Vagina (tissue), 2 donors: ENCODE data around the gene PSD2. TPM values are rescaled to one million over a fixed set of nuclear protein-coding genes. Genes with fewer than 3 reads are reported as not detected.

Experiments used
- DNase-seq, 2 donors: peaks; one replicate each; pipeline ENCODE4 v3.0.0-alpha.2; 2017; ENCODE audit errors: extremely low spot score in 2 of 2
- H3K27ac ChIP-seq: fragments of 200-600 bp; sonication (generic); one replicate; pipeline ENCODE4 v1.5.1; 2019
- H3K27me3 ChIP-seq: fragments of 200-600 bp; sonication (generic); one replicate; pipeline ENCODE4 v1.5.1; 2019
- H3K36me3 ChIP-seq, 2 donors: fragments of 200-600 bp; sonication (generic); one replicate each; pipeline ENCODE4 v1.5.1; 2017 to 2019
- H3K4me1 ChIP-seq: fragments of 200-600 bp; sonication (generic); one replicate; pipeline ENCODE4 v1.5.1; 2019
- H3K4me3 ChIP-seq, 2 donors: fragments of 200-600 bp; sonication (generic); 1 replicate in 1 of 2; 2 replicates in 1 of 2; pipeline ENCODE4 v1.5.1; 2016 to 2019
- H3K9me3 ChIP-seq: fragments of 200-600 bp; sonication (generic); one replicate; pipeline ENCODE4 v1.5.1; 2019
- POLR2A ChIP-seq, 2 donors: fragments of 450-650 bp; IDR thresholded peaks; one replicate each; pipeline ENCODE4 v1.6.1; 2017; ENCODE audit warnings: antibody characterized with exemption in 2 of 2, mild to moderate bottlenecking in 2 of 2, moderate library complexity in 2 of 2
- POLR2AphosphoS5 ChIP-seq, 2 donors: sonication (generic); formaldehyde crosslinking; IDR thresholded peaks; one replicate each; pipeline ENCODE4 v1.9.0; 2017; ENCODE audit warnings: antibody characterized with exemption in 2 of 2, mild to moderate bottlenecking in 2 of 2, low read depth in 1 of 2; ENCODE audit not compliant: insufficient read depth in 1 of 2
- intact Hi-C: fragments of 100-400 bp; cut with DNase I; formaldehyde crosslinking; loops from one replicate; pipeline ENCODE4 v1.15.1; 2023
- total RNA-seq: library from RNA; depleted of rRNA; stranded (reverse); fragments of >200 nt; gene quantifications from one replicate; pipeline ENCODE4 v1.2.3, GENCODE V29; 2016
- TF ChIP-seq, protein P1 (sequence below), 3 experiments: fragments of 450-650 bp in 2 of 3; fragments of 200-600 bp in 1 of 3; sonication (generic) in 1 of 3; IDR thresholded peaks; one replicate each; pipeline ENCODE4 v1.5.1; 2017 to 2019; ENCODE audit warnings: antibody characterized with exemption in 3 of 3, mild to moderate bottlenecking in 2 of 3, moderate library complexity in 2 of 3

The PSD2 gene
- total RNA-seq, 1 donor from 2014 or later: 0.25 TPM

DNA sequence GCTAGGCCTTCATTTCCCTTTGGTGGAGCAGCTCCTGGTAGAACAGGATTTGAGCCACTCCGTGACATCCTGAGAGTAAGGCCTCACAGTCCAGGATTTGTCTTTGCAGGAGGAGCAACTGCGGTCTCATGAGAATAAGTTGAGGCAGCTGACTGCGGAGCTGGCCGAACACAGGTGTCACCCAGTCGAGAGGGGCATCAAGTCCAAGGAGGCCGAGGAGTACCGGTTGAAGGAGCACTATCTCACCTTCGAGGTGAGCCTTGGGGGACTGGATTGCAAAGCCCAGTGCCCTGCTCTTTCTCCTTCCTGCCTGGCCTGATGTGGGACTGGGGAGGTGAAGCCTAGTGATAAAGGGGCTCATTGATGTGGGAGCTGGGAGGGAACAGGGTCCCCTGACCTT lies 44.3 kb downstream of the PSD2 start:
- Histone ChIP-seq H3K9me3 (no peaks in the 10 kb centered on the region), H3K36me3 (no peaks in the 10 kb centered on the region), H3K27me3 (no peaks in the 10 kb centered on the region), H3K4me1 (no peaks in the 10 kb centered on the region), H3K4me3 (no peak overlapping the region), H3K27ac (no peak overlapping the region)
- no peak for DNase-seq
- intact Hi-C loops: no loop called here
- TF ChIP-seq POLR2AphosphoS5 (IDR thresholded peaks at IDR 0.05; ENCODE audit: insufficient read depth in 1 of 2, low read depth in 1 of 2): no peak
- TF ChIP-seq, protein P1, sequence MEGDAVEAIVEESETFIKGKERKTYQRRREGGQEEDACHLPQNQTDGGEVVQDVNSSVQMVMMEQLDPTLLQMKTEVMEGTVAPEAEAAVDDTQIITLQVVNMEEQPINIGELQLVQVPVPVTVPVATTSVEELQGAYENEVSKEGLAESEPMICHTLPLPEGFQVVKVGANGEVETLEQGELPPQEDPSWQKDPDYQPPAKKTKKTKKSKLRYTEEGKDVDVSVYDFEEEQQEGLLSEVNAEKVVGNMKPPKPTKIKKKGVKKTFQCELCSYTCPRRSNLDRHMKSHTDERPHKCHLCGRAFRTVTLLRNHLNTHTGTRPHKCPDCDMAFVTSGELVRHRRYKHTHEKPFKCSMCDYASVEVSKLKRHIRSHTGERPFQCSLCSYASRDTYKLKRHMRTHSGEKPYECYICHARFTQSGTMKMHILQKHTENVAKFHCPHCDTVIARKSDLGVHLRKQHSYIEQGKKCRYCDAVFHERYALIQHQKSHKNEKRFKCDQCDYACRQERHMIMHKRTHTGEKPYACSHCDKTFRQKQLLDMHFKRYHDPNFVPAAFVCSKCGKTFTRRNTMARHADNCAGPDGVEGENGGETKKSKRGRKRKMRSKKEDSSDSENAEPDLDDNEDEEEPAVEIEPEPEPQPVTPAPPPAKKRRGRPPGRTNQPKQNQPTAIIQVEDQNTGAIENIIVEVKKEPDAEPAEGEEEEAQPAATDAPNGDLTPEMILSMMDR (IDR thresholded peaks at IDR 0.05): no peak
- no peak for TF ChIP-seq POLR2A (IDR thresholded peaks at IDR 0.05)

DNA sequence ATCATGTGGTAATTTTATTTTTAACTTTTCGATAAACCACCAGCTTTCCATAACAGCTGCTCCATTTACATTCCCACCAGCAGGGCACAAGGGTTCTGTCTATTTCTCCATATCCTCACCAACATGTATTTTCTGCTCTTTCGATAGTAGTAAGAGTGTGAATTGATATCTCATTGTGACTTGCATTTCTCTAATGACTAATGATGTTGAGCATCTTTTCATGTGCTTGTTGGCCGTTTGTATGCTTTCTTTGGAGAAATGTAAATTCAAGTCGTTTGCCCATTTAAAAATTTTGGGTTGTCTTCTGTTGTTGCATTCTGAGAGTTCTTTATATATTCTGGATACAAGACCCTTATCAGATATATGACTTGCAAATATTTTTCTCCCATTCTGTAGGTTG lies 45.9 kb downstream of the PSD2 start:
- no peak overlapping the region for H3K27ac ChIP-seq
- H3K9me3 ChIP-seq: no peaks in the 10 kb centered on the region
- intact Hi-C loops: no loop called here
- H3K36me3 ChIP-seq: no peaks in the 10 kb centered on the region
- TF ChIP-seq, protein P1 (IDR thresholded peaks at IDR 0.05): no peak
- TF ChIP-seq POLR2AphosphoS5 (IDR thresholded peaks at IDR 0.05; ENCODE audit: insufficient read depth in 1 of 2, low read depth in 1 of 2) (no peak), POLR2A (IDR thresholded peaks at IDR 0.05) (no peak)
- no peaks in the 10 kb centered on the region for H3K4me1 ChIP-seq
- no peak for DNase-seq
- no peaks in the 10 kb centered on the region for H3K27me3 ChIP-seq
- no peak overlapping the region for H3K4me3 ChIP-seq

DNA sequence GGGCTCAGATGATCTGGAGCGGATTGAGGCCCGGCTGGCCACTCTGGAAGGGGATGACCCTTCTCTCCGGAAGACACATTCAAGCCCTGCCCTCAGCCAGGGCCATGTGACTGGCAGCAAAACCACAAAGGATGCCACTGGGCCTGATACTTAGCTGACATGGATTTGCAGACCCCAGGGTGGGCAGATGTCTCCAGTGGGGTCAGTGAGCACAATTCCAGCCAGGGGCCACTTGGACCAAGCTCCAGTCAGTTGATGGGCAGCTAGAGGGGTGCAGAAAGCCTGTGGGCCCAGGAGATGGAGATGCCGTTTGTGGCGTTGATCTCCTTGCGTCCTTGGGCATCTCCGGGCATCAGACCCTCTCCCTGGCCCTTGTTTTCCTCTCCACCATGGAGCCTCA lies 46.7 kb downstream of the PSD2 start:
- TF ChIP-seq POLR2A (IDR thresholded peaks at IDR 0.05): no peak
- no peak for TF ChIP-seq POLR2AphosphoS5 (IDR thresholded peaks at IDR 0.05; ENCODE audit: insufficient read depth in 1 of 2, low read depth in 1 of 2)
- TF ChIP-seq, protein P1 (IDR thresholded peaks at IDR 0.05): no peak
- no peaks in the 10 kb centered on the region for H3K36me3 ChIP-seq
- no peak overlapping the region for H3K27ac ChIP-seq

DNA sequence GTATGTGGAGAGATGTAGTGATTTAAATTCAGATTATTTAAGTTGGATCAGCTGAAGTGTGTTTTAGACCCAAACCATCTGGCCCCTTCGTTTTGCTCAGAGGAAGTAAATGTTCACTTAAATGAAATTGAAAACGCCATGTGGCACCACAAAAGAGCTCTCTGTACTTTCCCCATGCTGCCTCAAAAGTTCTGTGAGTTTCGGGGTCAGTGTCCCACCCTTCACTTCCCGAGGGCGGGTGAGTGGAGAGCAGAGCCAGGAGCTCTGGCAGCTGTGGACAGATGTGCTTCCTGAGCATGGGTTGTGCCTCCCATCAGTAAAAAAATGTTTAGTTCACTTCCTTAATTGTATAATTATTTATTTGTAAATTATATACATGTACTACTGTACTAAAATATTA lies 48.4 kb downstream of the PSD2 start:
- no peaks in the 10 kb centered on the region for H3K9me3 ChIP-seq
- TF ChIP-seq, protein P1 (IDR thresholded peaks at IDR 0.05): no peak
- no peak for TF ChIP-seq POLR2A (IDR thresholded peaks at IDR 0.05)
- no peak for DNase-seq
- no peak overlapping the region for H3K4me3 ChIP-seq
- H3K27me3 ChIP-seq: no peaks in the 10 kb centered on the region
- intact Hi-C loops: no loop called here
- peaks cover 8% of the 10 kb centered on the region for H3K4me1 ChIP-seq
- H3K27ac ChIP-seq: no peak overlapping the region
- H3K36me3 ChIP-seq: no peaks in the 10 kb centered on the region

More for the DNA sequence above, 46.7 kb downstream of the PSD2 start:
- Histone ChIP-seq H3K4me1 (peaks cover 4% of the 10 kb centered on the region), H3K9me3 (no peaks in the 10 kb centered on the region), H3K27me3 (no peaks in the 10 kb centered on the region), H3K4me3 (no peak overlapping the region)
- DNase-seq: no peak
- intact Hi-C loops: no loop called here

DNA sequence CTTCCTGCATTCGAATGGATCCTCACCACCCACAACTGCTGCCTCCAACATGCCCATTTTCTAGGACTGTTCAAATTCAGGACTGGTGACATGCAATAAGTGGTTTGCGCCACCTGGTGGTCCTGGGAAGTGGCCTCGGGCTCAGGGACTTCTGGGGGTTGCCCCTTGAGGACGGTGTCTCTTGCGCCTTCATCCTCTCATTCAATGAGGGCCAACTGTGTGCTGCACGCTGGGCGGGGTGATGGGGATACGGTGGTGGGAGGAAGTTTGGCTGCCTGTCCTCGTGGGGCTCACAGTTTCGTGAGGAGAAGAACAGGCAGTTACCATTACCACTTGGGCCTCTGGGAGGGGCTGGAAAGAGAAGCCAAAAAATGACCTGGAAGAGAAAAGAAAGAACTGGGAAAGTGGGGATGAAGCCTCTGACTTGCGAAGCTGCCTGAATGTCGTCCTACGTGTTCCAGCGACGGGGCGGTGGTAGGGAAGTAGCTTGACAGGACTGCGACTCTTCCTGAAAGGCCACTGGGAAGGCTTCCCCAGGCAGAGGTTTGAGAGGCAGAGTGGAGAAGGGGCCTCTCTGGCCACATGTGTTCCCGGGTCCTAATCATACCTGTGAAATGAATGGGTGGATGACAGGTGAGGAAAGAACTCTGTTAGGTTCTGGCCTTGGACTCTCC lies 49.0 kb downstream of the PSD2 start:
- H3K9me3 ChIP-seq: no peaks in the 10 kb centered on the region
- H3K4me1 ChIP-seq: peaks cover 8% of the 10 kb centered on the region
- TF ChIP-seq POLR2A (IDR thresholded peaks at IDR 0.05) (no peak), POLR2AphosphoS5 (IDR thresholded peaks at IDR 0.05; ENCODE audit: insufficient read depth in 1 of 2, low read depth in 1 of 2) (no peak)
- TF ChIP-seq, protein P1 (IDR thresholded peaks at IDR 0.05): peak; percentile 12 to 45 (median 31)
- H3K27me3 ChIP-seq: no peaks in the 10 kb centered on the region
- H3K4me3 ChIP-seq: no peak overlapping the region
- H3K36me3 ChIP-seq: no peaks in the 10 kb centered on the region
- DNase-seq: no peak
- intact Hi-C loops: loop anchor here (5.0 kb wide), 1 partner anchor 57 kb away; no protein-coding TSS in a partner anchor
- no peak overlapping the region for H3K27ac ChIP-seq
